Activated CD8-positive, alpha-beta memory T cell treated with anti-CD3 and anti-CD28 coated beads, Interleukin-2, amount 50 U/mL, for 4 hours (primary cell): Measurements from ENCODE around the gene DOK4.
"Not testable (repeated sequence)": the region's sequence is repeated elsewhere in the genome, so short reads cannot be mapped to it uniquely, and the experiment has no call there.

Experiments used
- DNase-seq: peaks from one replicate; pipeline ENCODE4 v3.0.0-alpha.2; 2020

The DOK4 gene

GRCh38 chr16:57500578-57501111, 14.4 kb upstream of the DOK4 start:
- DNase-seq = no peak

- DNase-seq = not testable (repeated sequence)
Observed at GRCh38 chr16:57499941-57500340, 13.6 kb upstream of the DOK4 start.

- DNase-seq = no peak
Observed at GRCh38 chr16:57498031-57498430, 11.7 kb upstream of the DOK4 start.

GRCh38 chr16:57497121-57497520, 10.8 kb upstream of the DOK4 start:
- no peak for DNase-seq

GRCh38 chr16:57493767-57494166, 7.5 kb upstream of the DOK4 start:
- no peak for DNase-seq

GRCh38 chr16:57489229-57489628, 2.9 kb upstream of the DOK4 start:
- DNase-seq = no peak

- no peak for DNase-seq
Observed at GRCh38 chr16:57486858-57487834, 853 bp upstream of the DOK4 start.

- no peak for DNase-seq
Observed at GRCh38 chr16:57485091-57485915, 990 bp downstream of the DOK4 start.

- no peak for DNase-seq
Observed at GRCh38 chr16:57484515-57485005, 1.7 kb downstream of the DOK4 start.

GRCh38 chr16:57483725-57484514, 2.4 kb downstream of the DOK4 start:
- DNase-seq = no peak

GRCh38 chr16:57482845-57483545, 3.3 kb downstream of the DOK4 start:
- no peak for DNase-seq

GRCh38 chr16:57481421-57481820, 4.9 kb downstream of the DOK4 start:
- DNase-seq = no peak

GRCh38 chr16:57480754-57481230, 5.5 kb downstream of the DOK4 start:
- no peak for DNase-seq

GRCh38 chr16:57479976-57480753, 6.1 kb downstream of the DOK4 start:
- DNase-seq = no peak

GRCh38 chr16:57479205-57479975, 6.9 kb downstream of the DOK4 start:
- DNase-seq = no peak

- no peak for DNase-seq
Observed at GRCh38 chr16:57478396-57479204, 7.7 kb downstream of the DOK4 start.

GRCh38 chr16:57477531-57478202, 8.6 kb downstream of the DOK4 start:
- no peak for DNase-seq
